Measurements from ENCODE around the gene TNNC2. TPM values are rescaled to one million over a fixed set of nuclear protein-coding genes. Genes with fewer than 3 reads are reported as not detected.

The TNNC2 gene
- total RNA-seq, 2 donors from 2014 or later: 0.37 TPM; not detected in 1

Other genes with a start within 250 kb of the TNNC2 start
- gene WFDC8, start 248.0 kb downstream of the TNNC2 start, total RNA-seq: not detected
- gene WFDC10A, start 197.6 kb downstream of the TNNC2 start, total RNA-seq: not detected
- not detected for gene WFDC9, start 196.0 kb downstream of the TNNC2 start, total RNA-seq
- gene WFDC11, start 157.1 kb downstream of the TNNC2 start, total RNA-seq: not detected
- not detected for gene WFDC13, start 125.3 kb downstream of the TNNC2 start, total RNA-seq
- gene WFDC10B, start 122.3 kb downstream of the TNNC2 start, total RNA-seq: not detected
- gene SPINT4, start 105.0 kb downstream of the TNNC2 start, total RNA-seq: not detected
- not detected for gene WFDC3, start 35.4 kb downstream of the TNNC2 start, total RNA-seq
- gene DNTTIP1, start 35.4 kb downstream of the TNNC2 start, total RNA-seq: 10 to 100 TPM; 13.0 to 26.2 TPM
- gene UBE2C, start 14.7 kb downstream of the TNNC2 start, total RNA-seq: 100 to 1,000 TPM; 209 to 224 TPM
- gene SNX21, start 6.5 kb upstream of the TNNC2 start, total RNA-seq: 1 to 10 TPM; 2.2 to 2.6 TPM
- gene ACOT8, start 30.1 kb upstream of the TNNC2 start, total RNA-seq: 10 to 100 TPM; 21.4 to 23.2 TPM
- gene ZSWIM3, start 30.3 kb upstream of the TNNC2 start, total RNA-seq: 1 to 10 TPM; 7.1 to 7.6 TPM
- gene ZSWIM1, start 53.9 kb upstream of the TNNC2 start, total RNA-seq: 10 to 100 TPM in 1 of 2 donors, 1 to 10 TPM in 1; 7.8 to 16.0 TPM
- gene SPATA25, start 60.3 kb upstream of the TNNC2 start, total RNA-seq: under 1 TPM; 0.69 to 0.74 TPM
- 1 to 10 TPM; 1.7 to 2.1 TPM for gene NEURL2, start 63.9 kb upstream of the TNNC2 start, total RNA-seq
- gene CTSA, start 64.0 kb upstream of the TNNC2 start, total RNA-seq: 100 to 1,000 TPM; 117 to 152 TPM
- gene PLTP, start 84.8 kb upstream of the TNNC2 start, total RNA-seq: 10 to 100 TPM in 1 of 2 donors, 1 to 10 TPM in 1; 6.6 to 12.1 TPM
- 10 to 100 TPM; 33.1 to 34.3 TPM for gene PCIF1, start 107.4 kb upstream of the TNNC2 start, total RNA-seq
- gene ZNF335, start 144.9 kb upstream of the TNNC2 start, total RNA-seq: 10 to 100 TPM; 46.0 to 53.9 TPM
- not detected for gene MMP9, start 181.6 kb upstream of the TNNC2 start, total RNA-seq
- gene SLC12A5, start 201.9 kb upstream of the TNNC2 start, total RNA-seq: under 1 TPM in 1 of 2 donors, not detected in 1; 0.61 TPM